OCI-LY1 (cell line): ENCODE results near the gene DBNDD1.

ENCODE experiments used
- EZH2 ChIP-seq: fragments of 200-600 bp; sonication (generic), shearing (Covaris generic); IDR thresholded peaks from 2 replicates; pipeline ENCODE4 v1.8.0; 2017; ENCODE audit warnings: borderline replicate concordance, mixed run types, mild to moderate bottlenecking, antibody characterized with exemption, low read length, moderate library complexity, mixed read lengths
- TF ChIP-seq, protein P1 (sequence below): fragments of 200-600 bp; sonication (generic), shearing (Covaris generic); IDR thresholded peaks from 2 replicates; pipeline ENCODE4 v1.5.1; 2017; ENCODE audit warnings: mild to moderate bottlenecking, antibody characterized with exemption, low read length, moderate library complexity, mixed read lengths

DNA sequence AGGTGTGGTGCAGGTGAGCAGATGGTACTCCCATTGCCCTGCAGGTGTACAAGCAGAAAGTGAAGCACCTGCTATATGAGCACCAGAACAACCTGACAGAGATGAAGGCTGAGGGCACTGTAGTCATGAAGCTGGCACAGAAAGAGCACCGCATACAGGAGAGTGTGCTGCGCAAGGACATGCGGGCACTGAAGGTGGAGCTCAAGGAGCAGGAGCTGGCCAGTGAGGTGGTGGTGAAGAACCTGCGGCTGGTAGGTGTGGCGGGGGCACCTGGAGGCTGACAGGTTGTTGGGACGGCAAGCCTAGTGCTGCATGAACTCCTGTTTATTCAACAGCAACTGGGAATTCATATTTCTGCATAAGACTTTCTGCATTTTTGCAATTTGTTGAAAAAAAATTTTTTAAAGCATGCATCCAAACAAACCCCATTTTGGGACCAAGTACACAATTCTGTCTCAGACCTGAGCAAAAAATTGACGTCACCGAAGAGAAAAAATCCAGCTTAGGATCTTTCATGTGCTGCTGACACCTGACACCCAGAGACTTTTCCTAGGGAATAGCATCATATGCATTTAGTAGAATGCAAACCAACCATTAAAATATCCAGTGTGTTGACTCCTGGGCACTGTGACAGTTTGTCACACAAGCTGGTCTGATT is 13.5 kb upstream of the DBNDD1 start:
- TF ChIP-seq, protein P1, sequence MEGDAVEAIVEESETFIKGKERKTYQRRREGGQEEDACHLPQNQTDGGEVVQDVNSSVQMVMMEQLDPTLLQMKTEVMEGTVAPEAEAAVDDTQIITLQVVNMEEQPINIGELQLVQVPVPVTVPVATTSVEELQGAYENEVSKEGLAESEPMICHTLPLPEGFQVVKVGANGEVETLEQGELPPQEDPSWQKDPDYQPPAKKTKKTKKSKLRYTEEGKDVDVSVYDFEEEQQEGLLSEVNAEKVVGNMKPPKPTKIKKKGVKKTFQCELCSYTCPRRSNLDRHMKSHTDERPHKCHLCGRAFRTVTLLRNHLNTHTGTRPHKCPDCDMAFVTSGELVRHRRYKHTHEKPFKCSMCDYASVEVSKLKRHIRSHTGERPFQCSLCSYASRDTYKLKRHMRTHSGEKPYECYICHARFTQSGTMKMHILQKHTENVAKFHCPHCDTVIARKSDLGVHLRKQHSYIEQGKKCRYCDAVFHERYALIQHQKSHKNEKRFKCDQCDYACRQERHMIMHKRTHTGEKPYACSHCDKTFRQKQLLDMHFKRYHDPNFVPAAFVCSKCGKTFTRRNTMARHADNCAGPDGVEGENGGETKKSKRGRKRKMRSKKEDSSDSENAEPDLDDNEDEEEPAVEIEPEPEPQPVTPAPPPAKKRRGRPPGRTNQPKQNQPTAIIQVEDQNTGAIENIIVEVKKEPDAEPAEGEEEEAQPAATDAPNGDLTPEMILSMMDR, result no peak
- no peak for TF ChIP-seq EZH2
